ENCODE data around the gene HS1BP3. TPM values are rescaled to one million over a fixed set of nuclear protein-coding genes. Genes with fewer than 3 reads are reported as not detected.

Gene HS1BP3
- total and polyA plus RNA-seq, 2 of the 13 experiments (the other 11 are each of a cell fraction or from before 2014, with no cell fraction given), result 15.2 to 22.0 TPM

DNA sequence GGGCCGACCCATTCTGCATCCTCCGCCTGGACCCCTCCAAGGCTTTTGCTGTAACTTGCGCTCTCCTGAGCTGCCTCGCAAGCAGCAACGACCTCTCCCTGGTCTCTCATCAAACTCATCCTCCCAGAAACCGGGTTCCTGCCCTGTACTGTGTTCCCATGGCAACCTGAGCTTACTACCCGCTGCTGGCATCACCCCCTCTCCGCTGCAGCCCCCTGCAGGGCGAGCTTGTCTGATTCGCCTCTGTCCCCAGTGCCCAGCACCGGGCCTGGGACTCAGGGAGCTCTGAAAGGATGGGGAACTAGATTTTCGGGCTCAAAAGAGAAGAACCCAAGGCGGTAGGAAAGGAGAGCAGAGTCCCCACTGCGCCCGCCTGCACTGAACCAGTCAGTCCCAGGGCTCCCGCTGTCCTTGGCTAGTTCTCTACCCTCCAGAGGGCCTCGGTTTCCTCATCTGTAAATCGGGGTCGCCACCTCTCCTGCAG lies 463 bp downstream of the HS1BP3 start (continued):
- TF ChIP-seq ZMYM2 (CRISPR knock-in tag; IDR thresholded peaks at IDR 0.05), result 0 out of 2 replicates have a peak, but pooled peaks have one; percentile 5
- no peak for TF ChIP-seq ZNF331 (CRISPR knock-in tag; IDR thresholded peaks at IDR 0.05)
- TF ChIP-seq ZNF772 (CRISPR knock-in tag; IDR thresholded peaks at IDR 0.05), result no peak
- peak; percentile 78; the same call in 1 of the 2 replicates for TF ChIP-seq ZFP41 (CRISPR knock-in tag; IDR thresholded peaks at IDR 0.05; ENCODE audit: borderline replicate concordance)
- TF ChIP-seq, protein P1, sequence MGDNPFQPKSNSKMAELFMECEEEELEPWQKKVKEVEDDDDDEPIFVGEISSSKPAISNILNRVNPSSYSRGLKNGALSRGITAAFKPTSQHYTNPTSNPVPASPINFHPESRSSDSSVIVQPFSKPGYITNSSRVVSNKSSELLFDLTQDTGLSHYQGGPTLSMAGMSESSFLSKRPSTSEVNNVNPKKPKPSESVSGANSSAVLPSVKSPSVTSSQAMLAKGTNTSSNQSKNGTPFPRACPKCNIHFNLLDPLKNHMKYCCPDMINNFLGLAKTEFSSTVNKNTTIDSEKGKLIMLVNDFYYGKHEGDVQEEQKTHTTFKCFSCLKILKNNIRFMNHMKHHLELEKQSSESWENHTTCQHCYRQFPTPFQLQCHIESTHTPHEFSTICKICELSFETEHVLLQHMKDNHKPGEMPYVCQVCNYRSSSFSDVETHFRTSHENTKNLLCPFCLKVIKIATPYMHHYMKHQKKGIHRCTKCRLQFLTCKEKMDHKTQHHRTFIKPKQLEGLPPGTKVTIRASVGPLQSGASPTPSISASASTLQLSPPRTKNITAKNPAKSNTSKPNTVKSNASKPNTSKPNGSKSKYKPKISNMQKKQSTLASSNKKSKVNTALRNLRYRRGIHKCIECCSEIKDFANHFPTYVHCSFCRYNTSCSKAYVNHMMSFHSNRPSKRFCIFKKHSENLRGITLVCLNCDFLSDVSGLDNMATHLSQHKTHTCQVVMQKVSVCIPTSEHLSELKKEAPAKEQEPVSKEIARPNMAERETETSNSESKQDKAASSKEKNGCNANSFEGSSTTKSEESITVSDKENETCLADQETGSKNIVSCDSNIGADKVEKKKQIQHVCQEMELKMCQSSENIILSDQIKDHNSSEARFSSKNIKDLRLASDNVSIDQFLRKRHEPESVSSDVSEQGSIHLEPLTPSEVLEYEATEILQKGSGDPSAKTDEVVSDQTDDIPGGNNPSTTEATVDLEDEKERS (CRISPR knock-in tag; IDR thresholded peaks at IDR 0.05), result no peak
- no peak for TF ChIP-seq ZNF33A (CRISPR knock-in tag; IDR thresholded peaks at IDR 0.05; ENCODE audit: borderline replicate concordance)
- no peak for TF ChIP-seq ZNF3 (CRISPR knock-in tag; IDR thresholded peaks at IDR 0.05)
- TF ChIP-seq ADNP (CRISPR knock-in tag; IDR thresholded peaks at IDR 0.05), result no peak
- no peak for TF ChIP-seq CEBPG (CRISPR knock-in tag; IDR thresholded peaks at IDR 0.05)
- no peak for TF ChIP-seq SUZ12 (IDR thresholded peaks at IDR 0.05; ENCODE audit: low read depth, low read length)
- TF ChIP-seq, protein P2, sequence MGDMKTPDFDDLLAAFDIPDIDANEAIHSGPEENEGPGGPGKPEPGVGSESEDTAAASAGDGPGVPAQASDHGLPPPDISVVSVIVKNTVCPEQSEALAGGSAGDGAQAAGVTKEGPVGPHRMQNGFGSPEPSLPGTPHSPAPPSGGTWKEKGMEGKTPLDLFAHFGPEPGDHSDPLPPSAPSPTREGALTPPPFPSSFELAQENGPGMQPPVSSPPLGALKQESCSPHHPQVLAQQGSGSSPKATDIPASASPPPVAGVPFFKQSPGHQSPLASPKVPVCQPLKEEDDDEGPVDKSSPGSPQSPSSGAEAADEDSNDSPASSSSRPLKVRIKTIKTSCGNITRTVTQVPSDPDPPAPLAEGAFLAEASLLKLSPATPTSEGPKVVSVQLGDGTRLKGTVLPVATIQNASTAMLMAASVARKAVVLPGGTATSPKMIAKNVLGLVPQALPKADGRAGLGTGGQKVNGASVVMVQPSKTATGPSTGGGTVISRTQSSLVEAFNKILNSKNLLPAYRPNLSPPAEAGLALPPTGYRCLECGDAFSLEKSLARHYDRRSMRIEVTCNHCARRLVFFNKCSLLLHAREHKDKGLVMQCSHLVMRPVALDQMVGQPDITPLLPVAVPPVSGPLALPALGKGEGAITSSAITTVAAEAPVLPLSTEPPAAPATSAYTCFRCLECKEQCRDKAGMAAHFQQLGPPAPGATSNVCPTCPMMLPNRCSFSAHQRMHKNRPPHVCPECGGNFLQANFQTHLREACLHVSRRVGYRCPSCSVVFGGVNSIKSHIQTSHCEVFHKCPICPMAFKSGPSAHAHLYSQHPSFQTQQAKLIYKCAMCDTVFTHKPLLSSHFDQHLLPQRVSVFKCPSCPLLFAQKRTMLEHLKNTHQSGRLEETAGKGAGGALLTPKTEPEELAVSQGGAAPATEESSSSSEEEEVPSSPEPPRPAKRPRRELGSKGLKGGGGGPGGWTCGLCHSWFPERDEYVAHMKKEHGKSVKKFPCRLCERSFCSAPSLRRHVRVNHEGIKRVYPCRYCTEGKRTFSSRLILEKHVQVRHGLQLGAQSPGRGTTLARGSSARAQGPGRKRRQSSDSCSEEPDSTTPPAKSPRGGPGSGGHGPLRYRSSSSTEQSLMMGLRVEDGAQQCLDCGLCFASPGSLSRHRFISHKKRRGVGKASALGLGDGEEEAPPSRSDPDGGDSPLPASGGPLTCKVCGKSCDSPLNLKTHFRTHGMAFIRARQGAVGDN (CRISPR knock-in tag; IDR thresholded peaks at IDR 0.05), result no peak
- no peak for TF ChIP-seq CCAR2 (optimal IDR thresholded peaks at IDR 0.05; ENCODE audit: low read depth, low read length)
- 0 out of 2 replicates have a peak, but pooled peaks have one; percentile 9 for TF ChIP-seq MED13 (CRISPR knock-in tag; IDR thresholded peaks at IDR 0.05)
- no peak for TF ChIP-seq ZNF121 (CRISPR knock-in tag; IDR thresholded peaks at IDR 0.05)
- no peak for TF ChIP-seq NFE2L2 (IDR thresholded peaks at IDR 0.05; ENCODE audit: low read length)
- no peak for TF ChIP-seq ZNF350 (CRISPR knock-in tag; IDR thresholded peaks at IDR 0.05; ENCODE audit: borderline replicate concordance, low read depth)
- TF ChIP-seq SP5 (CRISPR knock-in tag; IDR thresholded peaks at IDR 0.05; ENCODE audit: borderline replicate concordance, low read depth), result no peak
- TF ChIP-seq CBX5 (CRISPR knock-in tag; IDR thresholded peaks at IDR 0.05; ENCODE audit: borderline replicate concordance), result peak; percentile 52; the same call in 1 of the 2 replicates
- no peak for TF ChIP-seq ISX (CRISPR knock-in tag; conservative IDR thresholded peaks at IDR 0.05)
- no peak for TF ChIP-seq SP2 (CRISPR knock-in tag; IDR thresholded peaks at IDR 0.05)
- TF ChIP-seq, protein P3, sequence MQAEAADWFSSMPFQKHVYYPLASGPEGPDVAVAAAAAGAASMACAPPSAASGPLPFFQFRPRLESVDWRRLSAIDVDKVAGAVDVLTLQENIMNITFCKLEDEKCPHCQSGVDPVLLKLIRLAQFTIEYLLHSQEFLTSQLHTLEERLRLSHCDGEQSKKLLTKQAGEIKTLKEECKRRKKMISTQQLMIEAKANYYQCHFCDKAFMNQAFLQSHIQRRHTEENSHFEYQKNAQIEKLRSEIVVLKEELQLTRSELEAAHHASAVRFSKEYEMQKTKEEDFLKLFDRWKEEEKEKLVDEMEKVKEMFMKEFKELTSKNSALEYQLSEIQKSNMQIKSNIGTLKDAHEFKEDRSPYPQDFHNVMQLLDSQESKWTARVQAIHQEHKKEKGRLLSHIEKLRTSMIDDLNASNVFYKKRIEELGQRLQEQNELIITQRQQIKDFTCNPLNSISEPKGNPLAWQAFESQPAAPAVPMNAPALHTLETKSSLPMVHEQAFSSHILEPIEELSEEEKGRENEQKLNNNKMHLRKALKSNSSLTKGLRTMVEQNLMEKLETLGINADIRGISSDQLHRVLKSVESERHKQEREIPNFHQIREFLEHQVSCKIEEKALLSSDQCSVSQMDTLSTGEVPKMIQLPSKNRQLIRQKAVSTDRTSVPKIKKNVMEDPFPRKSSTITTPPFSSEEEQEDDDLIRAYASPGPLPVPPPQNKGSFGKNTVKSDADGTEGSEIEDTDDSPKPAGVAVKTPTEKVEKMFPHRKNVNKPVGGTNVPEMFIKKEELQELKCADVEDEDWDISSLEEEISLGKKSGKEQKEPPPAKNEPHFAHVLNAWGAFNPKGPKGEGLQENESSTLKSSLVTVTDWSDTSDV (CRISPR knock-in tag; IDR thresholded peaks at IDR 0.05), result no peak
- TF ChIP-seq ZFP36 (IDR thresholded peaks at IDR 0.05; ENCODE audit: borderline replicate concordance, low read depth, low read length, partially characterized antibody), result no peak
- TF ChIP-seq FOXC1 (CRISPR knock-in tag; IDR thresholded peaks at IDR 0.05; ENCODE audit: borderline replicate concordance), result no peak

Data from HepG2 (cell line).